Measurements from ENCODE around the gene EXT2. TPM values are rescaled to one million over a fixed set of nuclear protein-coding genes. Genes with fewer than 3 reads are reported as not detected.

EXT2 gene
- polyA plus RNA-seq, 1 donor = 71.2 TPM

DNA sequence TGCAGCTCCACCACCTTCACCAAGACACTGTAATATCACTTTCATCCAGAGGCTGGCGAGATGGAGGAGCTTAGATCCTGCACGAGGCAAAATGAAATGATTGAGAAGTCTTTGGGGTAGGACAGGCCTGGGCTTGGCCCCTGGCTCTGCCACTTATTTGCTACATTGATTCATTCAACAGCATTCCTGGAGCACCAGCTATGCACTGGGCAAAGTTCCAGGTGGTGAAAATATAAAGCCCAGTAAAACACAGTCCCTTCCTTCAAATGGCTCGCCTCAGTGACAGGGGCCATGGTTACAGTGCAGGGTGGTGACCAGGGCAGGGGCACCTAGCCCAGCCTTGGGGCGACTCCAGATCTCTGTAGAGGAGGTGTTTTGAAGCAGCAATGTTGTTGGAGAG, 194.7 kb downstream of the EXT2 start:
- no peak for DNase-seq

Other genes with a start within 250 kb of the EXT2 start
- gene ALKBH3, start 214.8 kb upstream of the EXT2 start, polyA plus RNA-seq (ENCODE audit: insufficient read length) = 34.2 TPM
- gene C11orf96, start 153.0 kb upstream of the EXT2 start, polyA plus RNA-seq (ENCODE audit: insufficient read length) = 7.0 TPM
- gene ACCSL, start 47.7 kb upstream of the EXT2 start, polyA plus RNA-seq (ENCODE audit: insufficient read length) = not detected
- gene ACCS, start 29.4 kb upstream of the EXT2 start, polyA plus RNA-seq (ENCODE audit: insufficient read length) = 48.0 TPM
- 0.20 TPM for gene ALX4, start 214.5 kb downstream of the EXT2 start, polyA plus RNA-seq (ENCODE audit: insufficient read length)

Measured in left kidney (tissue), 2 donors.